HG03521 (cell line): ENCODE results near the gene LTBP2.

Experiments
- ATAC-seq: cut with Tn5 transposase; IDR thresholded peaks from one replicate; pipeline ENCODE4 v1.9.1; 2021; ENCODE audit warnings: mild to moderate bottlenecking, moderate library complexity; ENCODE audit not compliant: unreplicated experiment

Gene LTBP2

DNA sequence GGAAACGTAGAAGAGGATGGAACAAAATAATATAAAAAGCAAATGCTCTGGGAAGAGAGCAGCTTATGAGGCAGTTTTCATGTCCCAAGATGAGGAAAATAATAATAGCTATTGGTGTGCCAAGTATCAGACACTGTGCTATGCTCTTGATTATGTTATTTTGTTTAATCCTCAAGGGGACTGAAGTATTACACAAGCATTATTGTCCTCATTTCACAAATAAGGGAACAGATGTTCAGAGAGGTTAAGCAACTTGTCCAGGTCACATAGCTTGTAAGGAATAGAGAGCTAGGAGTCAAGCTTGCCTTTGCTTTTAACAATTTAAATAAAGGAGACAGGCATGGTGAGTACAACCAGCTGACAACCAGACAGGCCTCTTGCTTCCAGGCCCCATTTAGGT lies 26.9 kb upstream of the LTBP2 start:
- no peak for ATAC-seq

GRCh38 chr14:74638066-74638465 lies 26.0 kb upstream of the LTBP2 start:
- no peak for ATAC-seq

DNA sequence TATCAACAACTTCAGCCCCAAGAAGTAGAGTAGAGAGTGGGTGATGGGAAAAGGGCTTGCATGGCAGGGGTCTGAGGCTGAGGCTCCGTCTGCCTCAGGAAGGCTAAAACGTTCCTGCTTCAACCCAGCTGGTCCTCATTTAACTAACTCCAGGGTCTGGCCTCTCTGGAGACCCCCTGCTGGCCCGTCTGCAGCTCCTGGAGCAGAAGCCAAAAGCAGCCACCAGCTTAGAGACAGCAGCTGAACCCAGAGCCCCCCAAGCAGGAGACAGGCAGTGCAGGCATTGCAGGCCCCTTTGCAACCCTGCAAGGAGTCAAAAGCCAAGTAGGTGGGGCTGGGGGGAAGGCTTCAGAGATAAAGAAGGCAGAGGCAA lies 25.1 kb upstream of the LTBP2 start:
- no peak for ATAC-seq

DNA sequence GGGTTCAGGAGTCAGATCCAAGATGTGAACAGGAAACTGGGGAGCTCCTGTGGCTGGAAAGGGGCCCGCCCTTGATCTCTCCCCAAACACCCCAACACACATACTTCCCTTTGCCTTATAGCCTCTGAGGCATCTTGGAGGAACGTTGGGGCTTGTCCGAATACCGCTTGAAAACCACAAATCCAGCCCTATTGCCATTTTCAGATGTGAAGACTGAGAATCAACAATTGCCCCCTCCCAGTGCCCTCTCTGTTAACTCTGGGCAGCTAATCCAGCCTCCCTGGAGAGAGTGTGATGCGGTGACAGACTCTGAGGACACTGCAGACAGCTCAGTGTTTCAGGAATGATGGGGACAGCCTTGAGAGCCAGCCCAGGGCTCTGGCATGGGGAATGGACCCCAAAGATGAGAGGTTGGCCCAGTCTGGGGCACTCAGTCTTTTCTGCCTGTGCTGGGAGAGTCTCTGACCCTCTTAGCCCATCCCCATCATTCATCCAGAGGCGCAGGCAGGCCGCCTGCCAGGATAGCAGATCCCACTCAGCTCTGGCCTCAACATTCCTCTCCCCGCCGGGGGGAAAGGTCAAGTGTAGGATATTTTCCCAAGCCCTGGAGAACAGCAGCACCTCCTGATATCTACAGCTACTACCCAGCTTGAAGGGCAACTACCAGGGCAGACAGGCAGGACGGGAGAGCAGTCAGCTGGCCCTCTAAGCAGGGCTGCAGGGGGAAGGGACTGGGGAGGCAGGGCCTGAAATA lies 24.6 kb upstream of the LTBP2 start:
- ATAC-seq = no peak

GRCh38 chr14:74635847-74636246 lies 23.8 kb upstream of the LTBP2 start:
- no peak for ATAC-seq

GRCh38 chr14:74634964-74635363 lies 22.9 kb upstream of the LTBP2 start:
- no peak for ATAC-seq

DNA sequence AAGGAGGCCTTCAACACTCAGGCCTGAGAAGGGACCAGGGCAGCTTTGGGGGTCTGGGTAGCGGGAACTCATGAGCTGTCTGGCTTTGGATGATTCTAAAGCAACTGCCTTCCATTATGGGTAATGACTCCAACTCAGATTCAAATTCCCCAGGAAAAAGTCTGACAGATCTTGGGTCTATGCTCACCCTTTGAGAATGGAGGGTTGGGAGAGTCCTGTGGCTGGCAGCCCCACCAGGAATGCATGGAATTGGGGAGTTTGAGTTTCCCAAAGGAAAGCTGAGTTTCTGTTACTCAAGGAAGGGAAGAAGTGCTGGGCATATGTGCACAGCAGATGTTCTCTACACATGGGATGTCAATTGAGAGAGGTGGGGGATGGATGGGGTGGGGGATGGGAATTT lies 22.4 kb upstream of the LTBP2 start:
- no peak for ATAC-seq

GRCh38 chr14:74630881-74631690 lies 19.0 kb upstream of the LTBP2 start:
- ATAC-seq = no peak

- ATAC-seq = no peak
Measured at GRCh38 chr14:74628418-74628817, 16.4 kb upstream of the LTBP2 start.

GRCh38 chr14:74627076-74627475 lies 15.0 kb upstream of the LTBP2 start:
- ATAC-seq = no peak

GRCh38 chr14:74622257-74622656 lies 10.2 kb upstream of the LTBP2 start:
- ATAC-seq = no peak

- ATAC-seq = no peak
Measured at GRCh38 chr14:74621556-74621955, 9.5 kb upstream of the LTBP2 start.

DNA sequence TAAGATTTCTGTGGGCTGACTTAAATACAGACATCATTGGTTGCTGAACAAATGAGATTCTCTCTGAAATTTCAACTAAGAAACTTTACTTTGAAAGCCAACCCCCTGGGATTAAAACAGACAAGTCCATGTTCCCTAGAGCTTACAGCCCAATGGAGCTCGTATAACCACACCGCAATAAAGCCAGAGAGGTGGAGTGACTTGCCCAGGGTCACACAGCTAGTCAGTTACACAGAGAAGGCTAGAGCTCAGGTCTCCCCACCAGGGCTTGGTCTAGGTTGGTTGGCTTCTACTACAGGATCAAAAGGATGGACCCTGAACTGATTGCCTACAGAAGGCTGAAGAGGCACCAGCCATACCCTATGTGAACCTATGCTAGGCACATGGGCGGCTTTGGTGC lies 8.9 kb upstream of the LTBP2 start:
- ATAC-seq = no peak

DNA sequence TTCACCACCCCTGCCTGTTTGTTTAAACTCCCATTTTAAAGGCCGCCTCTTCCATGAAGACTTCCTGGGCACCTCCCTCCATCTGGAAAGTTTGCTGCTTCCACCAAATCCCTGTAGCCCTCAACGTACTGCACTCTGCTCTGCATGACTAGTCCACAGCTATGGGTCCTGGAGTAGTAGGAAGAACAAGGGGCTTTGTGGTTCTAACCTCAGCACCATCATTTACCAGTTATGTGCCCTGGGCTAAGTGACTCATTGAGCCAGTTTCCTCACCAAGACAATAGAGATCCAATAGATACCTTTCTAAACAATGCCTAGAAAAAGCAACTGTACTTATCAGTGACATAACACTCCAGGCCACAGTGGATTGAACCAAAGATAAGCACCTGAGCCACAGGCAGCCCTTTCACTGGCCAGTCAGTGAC lies 8.5 kb upstream of the LTBP2 start:
- ATAC-seq = no peak

DNA sequence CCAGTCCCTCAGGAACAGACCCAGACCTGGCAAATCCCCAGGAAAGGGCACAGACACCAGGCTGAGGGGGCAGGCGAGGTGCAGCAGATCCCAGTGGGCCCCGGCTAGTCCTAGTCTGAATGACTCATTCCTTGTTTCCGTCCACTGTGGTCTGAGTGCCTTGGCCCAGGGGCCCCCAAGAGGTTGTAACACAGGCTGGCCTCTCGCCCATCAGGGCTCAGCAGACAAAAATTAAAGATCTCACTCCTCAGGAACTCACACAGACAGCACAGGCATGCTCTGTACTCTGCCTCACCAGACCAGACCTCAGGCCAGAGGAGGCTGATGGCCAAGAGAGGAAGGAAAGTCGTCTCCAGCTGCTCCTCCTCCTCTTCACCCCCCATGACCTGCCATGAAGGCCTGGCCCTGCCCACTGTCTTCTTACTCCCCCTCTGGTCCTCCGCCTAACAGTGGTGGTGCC lies 7.7 kb upstream of the LTBP2 start:
- ATAC-seq = no peak

DNA sequence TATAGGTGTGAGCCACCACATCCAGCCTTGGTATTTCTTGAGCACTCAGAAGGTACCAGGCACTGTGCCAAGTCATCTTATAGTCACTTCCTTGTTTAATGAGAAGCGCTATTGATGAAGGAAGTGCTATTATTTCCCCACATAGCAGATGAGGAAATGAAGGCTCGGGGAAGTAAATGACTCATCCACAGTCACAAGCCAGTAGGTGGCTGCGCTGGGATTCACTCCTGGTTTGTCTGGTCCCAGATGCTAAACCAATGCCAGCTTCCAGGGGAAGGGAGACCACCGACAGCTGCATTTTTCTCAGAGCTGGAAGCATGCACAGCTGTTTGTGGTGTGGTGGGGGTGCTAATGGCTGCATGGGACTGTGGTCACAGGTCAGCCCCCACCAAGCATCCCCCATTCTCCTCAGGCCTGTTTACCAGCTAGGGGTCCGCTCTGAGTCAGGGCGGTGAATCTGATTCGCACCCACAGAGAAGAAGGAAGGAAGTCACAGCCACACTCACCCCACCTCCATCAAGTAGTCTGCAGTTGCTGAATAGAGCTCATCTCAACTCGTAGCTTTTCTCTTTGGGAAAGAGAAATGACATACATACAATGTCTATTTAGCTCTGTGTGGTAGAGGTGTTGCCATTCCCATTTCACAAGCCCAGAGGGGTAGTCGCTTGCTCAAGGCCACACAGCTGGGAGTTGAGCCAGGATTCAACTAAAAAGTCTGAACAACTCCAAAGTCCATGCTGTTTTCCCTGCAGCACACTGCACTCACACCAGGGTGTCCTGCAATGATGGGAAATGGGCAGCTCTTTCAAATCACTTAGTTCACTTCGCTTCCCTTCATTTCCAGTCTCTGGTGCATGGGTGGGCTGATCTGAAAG lies 6.3 kb upstream of the LTBP2 start:
- no peak for ATAC-seq

DNA sequence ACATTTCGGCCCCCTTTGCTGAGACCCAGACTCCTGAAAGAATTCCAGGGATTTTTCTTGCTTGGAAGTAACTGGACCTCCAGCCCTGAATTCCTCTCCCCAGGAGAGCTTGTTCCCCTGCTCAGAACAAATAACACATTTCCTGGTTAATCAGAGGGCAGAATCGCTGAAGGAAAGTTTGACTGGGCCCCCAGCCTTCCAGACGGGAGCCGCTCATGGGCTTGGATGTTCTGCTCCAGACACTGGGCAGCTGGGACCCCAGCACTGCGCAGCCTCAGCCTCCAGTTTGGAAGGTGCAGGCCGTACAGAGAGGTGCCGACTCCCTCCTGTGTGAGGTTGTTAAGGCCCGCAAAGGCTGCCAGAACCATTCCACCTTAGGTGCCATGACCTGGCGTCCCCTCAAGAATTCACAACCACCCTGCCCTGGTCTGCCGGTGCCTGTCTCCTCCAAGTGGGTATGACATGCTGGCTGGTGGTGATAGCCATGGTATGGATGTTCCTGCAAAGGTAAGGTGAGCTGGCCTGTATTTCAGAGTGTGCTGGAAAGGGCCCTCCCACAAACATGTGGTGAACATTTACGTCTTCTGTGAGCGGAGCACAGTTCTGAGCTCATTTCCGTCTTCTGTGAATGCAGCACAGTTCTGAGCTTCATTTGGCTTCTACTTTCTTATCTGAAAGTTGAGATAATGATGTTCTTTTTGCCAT lies 5.1 kb upstream of the LTBP2 start:
- ATAC-seq = no peak

DNA sequence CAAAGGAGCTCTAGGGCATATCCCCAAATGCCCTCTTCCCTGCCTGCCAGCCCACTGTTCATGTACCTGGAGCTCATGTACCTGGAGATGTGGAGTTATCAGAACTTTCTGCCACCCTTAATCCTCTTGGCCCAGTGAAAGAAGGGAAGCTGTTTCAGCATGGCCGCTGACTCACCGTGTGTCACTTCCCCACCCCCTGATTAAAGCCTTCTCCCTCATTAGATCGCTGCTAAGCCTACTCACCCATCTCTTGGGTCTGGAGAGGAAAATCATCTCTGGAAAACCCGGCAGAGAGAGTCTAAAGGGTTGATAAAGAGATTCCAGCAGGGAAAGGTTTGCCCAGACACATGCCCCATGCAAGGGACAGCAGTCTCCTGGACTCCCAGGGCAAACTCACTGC lies 4.5 kb upstream of the LTBP2 start:
- ATAC-seq = no peak

- ATAC-seq = no peak
Measured at GRCh38 chr14:74615735-74616134, 3.7 kb upstream of the LTBP2 start.
